Muscle of leg (tissue), 11 donors: ENCODE results near the gene SLC25A48. TPM values are rescaled to one million over a fixed set of nuclear protein-coding genes. Genes with fewer than 3 reads are reported as not detected.

Experiments used
- DNase-seq: peaks from one replicate; pipeline ENCODE4 v3.0.0; 2013
- H3K27ac ChIP-seq: one replicate; pipeline ENCODE4 v1.5.1; 2013; ENCODE audit warnings: mild to moderate bottlenecking, low read length, control low read depth
- H3K27me3 ChIP-seq: one replicate; pipeline ENCODE4 v1.6.1; 2013; ENCODE audit warnings: low read length; ENCODE audit not compliant: control insufficient read depth, insufficient read depth
- H3K36me3 ChIP-seq: one replicate; pipeline ENCODE4 v1.6.1; 2013; ENCODE audit warnings: low read length; ENCODE audit not compliant: control insufficient read depth, insufficient read depth
- H3K4me1 ChIP-seq: one replicate; pipeline ENCODE4 v1.6.1; 2013; ENCODE audit warnings: low read length; ENCODE audit not compliant: control insufficient read depth, insufficient read depth
- H3K4me3 ChIP-seq: one replicate; pipeline ENCODE4 v1.5.1; 2013; ENCODE audit warnings: low read length, control low read depth
- H3K9me3 ChIP-seq: replicated peaks from 2 replicates; pipeline ENCODE4 v1.6.1; 2013; ENCODE audit warnings: low read depth, low read length; ENCODE audit not compliant: control insufficient read depth
- WGBS: methylation state at CpG from one replicate; pipeline ENCODE4 v1.1.5; 2013; ENCODE audit warnings: missing lambda C conversion rate; ENCODE audit not compliant: insufficient coverage; 5-methylcytosine and 5-hydroxymethylcytosine counted together
- polyA plus RNA-seq, 8 donors: library from polyadenylated mRNA; unstranded; fragments of 120-200 nt; gene quantifications; one replicate each; pipeline versions ENCODE4 v1.2.1 to v1.2.3, GENCODE V29; 2013; ENCODE audit warnings: inconsistent platforms in 1 of 8, low replicate concordance in 1 of 8; ENCODE audit not compliant: insufficient read length in 8 of 8, insufficient read depth in 1 of 8
- total RNA-seq: library from RNA; stranded (reverse); fragments of 120-200 nt; gene quantifications from one replicate; pipeline ENCODE4 v1.2.4, GENCODE V29; 2013

Gene SLC25A48
- total and polyA plus RNA-seq, 9 donors: 0.18 to 1.7 (median 0.46) TPM

GRCh38 chr5:135869276-135869675 is 34.8 kb downstream of the SLC25A48 start:
- Histone ChIP-seq H3K4me1 (peaks cover 3% of the 10 kb centered on the region), H3K4me3 (no peak overlapping the region)
- WGBS: 83% methylated on average over 1 of the region's 2 CpGs

GRCh38 chr5:135869935-135870334 is 35.5 kb downstream of the SLC25A48 start:
- H3K27me3 ChIP-seq: no peaks in the 10 kb centered on the region
- peaks cover 3% of the 10 kb centered on the region for H3K4me1 ChIP-seq
- no CpG with 5 or more reads among the region's 3 CpGs for WGBS
- H3K9me3 ChIP-seq: no peaks in the 10 kb centered on the region
- no peak for DNase-seq
- no peak overlapping the region for H3K4me3 ChIP-seq
- no peak overlapping the region for H3K27ac ChIP-seq
- no peaks in the 10 kb centered on the region for H3K36me3 ChIP-seq

More at GRCh38 chr5:135869276-135869675, 34.8 kb downstream of the SLC25A48 start:
- no peaks in the 10 kb centered on the region for H3K36me3 ChIP-seq
- H3K27me3 ChIP-seq: no peaks in the 10 kb centered on the region
- H3K9me3 ChIP-seq: no peaks in the 10 kb centered on the region
- DNase-seq: no peak
- no peak overlapping the region for H3K27ac ChIP-seq

GRCh38 chr5:135871268-135871915 is 36.9 kb downstream of the SLC25A48 start:
- Histone ChIP-seq H3K27me3 (no peaks in the 10 kb centered on the region), H3K27ac (no peak overlapping the region), H3K4me3 (no peak overlapping the region), H3K4me1 (no peaks in the 10 kb centered on the region), H3K36me3 (no peaks in the 10 kb centered on the region), H3K9me3 (no peaks in the 10 kb centered on the region)
- WGBS: 74% methylated on average over 7 of the region's 11 CpGs
- no peak for DNase-seq

GRCh38 chr5:135873831-135874230 is 39.4 kb downstream of the SLC25A48 start:
- Histone ChIP-seq H3K9me3 (no peaks in the 10 kb centered on the region), H3K4me3 (no peak overlapping the region), H3K4me1 (peaks cover 6% of the 10 kb centered on the region), H3K27ac (no peak overlapping the region), H3K27me3 (no peaks in the 10 kb centered on the region), H3K36me3 (no peaks in the 10 kb centered on the region)
- DNase-seq: no peak
- 100% methylated on average over 1 of the region's 5 CpGs for WGBS

DNA sequence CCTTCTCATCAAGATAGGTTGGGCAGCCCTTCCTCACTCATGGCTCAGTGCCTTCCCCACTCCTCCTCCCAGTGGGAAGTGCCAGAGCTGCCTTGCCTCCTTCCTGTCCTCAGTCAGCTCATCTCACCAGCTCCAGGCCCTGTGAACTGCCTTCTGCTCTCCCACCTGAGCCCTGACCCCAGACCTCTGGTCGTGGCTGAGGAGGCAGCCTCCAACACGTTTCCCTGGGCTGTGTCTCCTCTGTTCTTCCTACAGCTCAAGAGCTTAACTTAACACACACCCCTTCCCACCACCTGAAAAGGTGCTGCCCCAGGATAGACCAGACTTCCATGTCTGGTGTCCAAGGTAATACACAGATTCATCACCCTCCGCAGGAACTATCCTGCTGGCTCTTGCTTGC is 40.0 kb downstream of the SLC25A48 start:
- no peak for DNase-seq
- Histone ChIP-seq H3K4me1 (peaks cover 6% of the 10 kb centered on the region), H3K4me3 (no peak overlapping the region), H3K27me3 (no peaks in the 10 kb centered on the region), H3K9me3 (no peaks in the 10 kb centered on the region), H3K36me3 (no peaks in the 10 kb centered on the region), H3K27ac (no peak overlapping the region)
- WGBS: 56% methylated on average over 2 of the region's 3 CpGs

DNA sequence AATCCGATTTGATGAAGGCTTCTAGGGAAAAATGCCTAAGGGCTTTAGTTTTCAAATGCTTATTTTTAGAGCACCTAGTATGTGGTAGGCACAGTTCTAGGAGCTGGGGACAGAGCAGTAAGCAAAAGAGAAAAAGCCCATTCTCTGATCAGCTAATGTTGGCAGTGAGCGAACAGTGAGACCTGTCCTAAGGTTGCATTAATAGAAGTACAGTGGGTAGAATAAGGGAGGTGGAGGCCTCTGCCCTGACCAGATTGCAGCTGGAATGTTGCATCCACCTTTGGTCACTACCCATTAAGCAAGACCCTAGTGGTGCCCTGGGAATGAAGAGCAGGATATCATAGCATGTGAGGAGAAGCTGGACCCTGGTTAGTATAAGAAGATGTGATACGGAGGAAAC is 41.1 kb downstream of the SLC25A48 start:
- no peaks in the 10 kb centered on the region for H3K36me3 ChIP-seq
- no peaks in the 10 kb centered on the region for H3K9me3 ChIP-seq
- H3K4me1 ChIP-seq: peaks cover 6% of the 10 kb centered on the region
- H3K27ac ChIP-seq: no peak overlapping the region
- WGBS: 83% methylated on average over 1 of the region's 3 CpGs
- H3K27me3 ChIP-seq: no peaks in the 10 kb centered on the region
- no peak overlapping the region for H3K4me3 ChIP-seq
- DNase-seq: no peak

DNA sequence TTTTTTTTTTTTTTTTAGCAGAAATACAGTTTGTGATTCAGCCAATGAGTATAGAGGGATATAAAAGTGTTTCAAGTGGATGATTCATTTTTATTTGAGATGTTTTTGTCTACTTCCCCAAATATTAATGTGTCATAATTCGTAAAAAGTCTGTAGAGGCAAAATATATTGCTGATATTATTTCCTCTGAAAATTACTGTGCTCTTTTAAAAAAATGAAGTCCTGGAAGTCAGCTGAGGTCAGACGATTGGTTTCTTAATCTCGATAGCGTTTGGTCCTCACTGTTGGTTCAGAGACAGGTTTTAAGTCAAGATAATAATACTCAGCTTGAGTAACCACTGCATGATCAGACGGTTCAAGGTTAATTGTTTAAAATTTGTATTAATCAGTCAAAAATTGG is 41.7 kb downstream of the SLC25A48 start:
- Histone ChIP-seq H3K9me3 (no peaks in the 10 kb centered on the region), H3K27ac (no peak overlapping the region), H3K4me3 (no peak overlapping the region), H3K36me3 (no peaks in the 10 kb centered on the region), H3K27me3 (no peaks in the 10 kb centered on the region), H3K4me1 (peaks cover 6% of the 10 kb centered on the region)
- DNase-seq: no peak
- no CpG with 5 or more reads among the region's 5 CpGs for WGBS

DNA sequence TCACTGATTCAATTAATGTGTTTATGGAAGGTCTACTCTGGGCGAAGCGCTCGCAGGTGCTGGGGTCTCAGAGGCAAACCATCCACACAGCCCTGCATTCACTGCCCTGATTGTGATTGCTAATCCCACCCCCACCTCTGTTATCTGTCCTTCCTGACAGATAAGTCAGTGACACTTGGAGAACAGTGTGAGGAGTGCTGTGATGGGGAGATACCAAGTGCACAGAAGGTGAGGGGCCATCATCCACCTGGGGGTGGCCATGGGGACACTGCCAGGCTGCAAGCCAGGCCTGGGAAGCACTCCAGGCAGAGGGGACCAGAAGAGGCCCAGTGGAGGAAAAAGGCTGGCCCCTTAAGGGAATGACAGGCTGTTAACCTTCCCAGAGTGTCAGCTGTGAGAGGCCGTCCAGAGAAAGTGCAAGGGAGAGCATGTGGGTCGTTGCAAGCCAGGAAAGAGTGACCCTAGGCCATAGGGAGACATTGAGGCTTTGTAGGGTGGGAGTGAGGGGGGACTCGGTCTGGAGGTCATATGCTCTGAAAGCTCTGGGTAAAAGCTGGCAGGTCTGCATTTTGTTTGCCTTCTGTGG is 43.2 kb downstream of the SLC25A48 start:
- DNase-seq: no peak
- H3K4me1 ChIP-seq: peaks cover 6% of the 10 kb centered on the region
- peaks cover 4% of the 10 kb centered on the region for H3K27me3 ChIP-seq
- no peak overlapping the region for H3K27ac ChIP-seq
- H3K36me3 ChIP-seq: no peaks in the 10 kb centered on the region
- WGBS: 28% methylated on average over 2 of the region's 6 CpGs
- no peaks in the 10 kb centered on the region for H3K9me3 ChIP-seq
- no peak overlapping the region for H3K4me3 ChIP-seq

DNA sequence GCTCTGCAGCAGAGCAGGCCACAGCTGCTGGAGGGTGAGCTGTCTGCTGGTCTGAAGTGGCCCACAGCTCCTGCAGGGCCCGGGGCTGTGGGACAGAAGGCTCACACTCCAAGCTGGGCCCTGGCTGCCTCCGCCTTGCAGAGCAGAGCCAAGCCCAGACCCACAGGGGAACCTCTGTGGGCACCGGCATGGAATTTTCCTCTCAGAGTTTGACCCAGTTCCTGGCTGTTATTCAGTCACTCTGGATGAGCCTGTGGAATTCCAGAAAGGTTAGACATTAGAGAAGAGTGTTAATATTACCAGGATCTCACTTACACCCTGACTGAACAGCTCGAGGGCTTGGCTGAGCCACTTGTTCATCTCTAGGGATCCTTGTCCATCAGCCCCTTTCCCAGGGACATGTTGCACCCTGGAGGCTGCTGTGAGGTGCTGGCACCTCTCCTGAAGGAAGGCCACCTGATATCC is 43.7 kb downstream of the SLC25A48 start:
- Histone ChIP-seq H3K27ac (no peak overlapping the region), H3K4me3 (no peak overlapping the region), H3K4me1 (peaks cover 6% of the 10 kb centered on the region), H3K27me3 (peaks cover 6% of the 10 kb centered on the region), H3K9me3 (no peaks in the 10 kb centered on the region), H3K36me3 (no peaks in the 10 kb centered on the region)
- no peak for DNase-seq
- 43% methylated on average over 1 of the region's 4 CpGs for WGBS

GRCh38 chr5:135879591-135879990 is 45.1 kb downstream of the SLC25A48 start:
- Histone ChIP-seq H3K27ac (no peak overlapping the region), H3K9me3 (no peaks in the 10 kb centered on the region), H3K36me3 (no peaks in the 10 kb centered on the region), H3K27me3 (peaks cover 10% of the 10 kb centered on the region), H3K4me3 (no peak overlapping the region), H3K4me1 (peaks cover 6% of the 10 kb centered on the region)
- DNase-seq: no peak
- WGBS: 72% methylated on average over 3 of the region's 3 CpGs
